Stromal cell of bone marrow (primary cell): ENCODE measurements around the gene LRP1B.

Experiments used
- DNase-seq: peaks from one replicate; pipeline ENCODE4 v3.0.0-alpha.2; 2012; ENCODE audit warnings: low read depth

Gene LRP1B

GRCh38 chr2:141767691-141768090, 363.1 kb downstream of the LRP1B start:
- DNase-seq: no peak

DNA sequence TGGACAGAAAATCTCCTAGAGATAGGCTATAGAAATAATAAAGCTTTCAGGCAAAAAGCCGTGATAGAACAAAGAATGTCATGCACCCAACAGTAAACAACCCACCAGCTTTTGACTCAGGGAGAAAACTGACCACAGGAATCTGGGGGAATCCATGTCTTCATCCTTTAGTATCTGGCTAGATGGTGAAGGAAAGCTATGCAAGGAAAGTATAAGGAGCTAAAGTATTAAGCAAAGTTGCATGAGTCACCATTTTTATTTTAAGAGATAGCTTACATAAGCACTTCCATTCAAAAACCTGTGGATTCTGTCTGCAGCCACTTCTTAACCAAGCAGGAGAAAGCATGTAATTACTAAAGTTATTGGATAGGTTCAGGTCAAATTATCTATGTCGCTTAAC, 363.8 kb downstream of the LRP1B start:
- DNase-seq: no peak

- DNase-seq: no peak
Observed at GRCh38 chr2:141766225-141766624, 364.6 kb downstream of the LRP1B start.

- no peak for DNase-seq
Observed at GRCh38 chr2:141748616-141749015, 382.2 kb downstream of the LRP1B start.

DNA sequence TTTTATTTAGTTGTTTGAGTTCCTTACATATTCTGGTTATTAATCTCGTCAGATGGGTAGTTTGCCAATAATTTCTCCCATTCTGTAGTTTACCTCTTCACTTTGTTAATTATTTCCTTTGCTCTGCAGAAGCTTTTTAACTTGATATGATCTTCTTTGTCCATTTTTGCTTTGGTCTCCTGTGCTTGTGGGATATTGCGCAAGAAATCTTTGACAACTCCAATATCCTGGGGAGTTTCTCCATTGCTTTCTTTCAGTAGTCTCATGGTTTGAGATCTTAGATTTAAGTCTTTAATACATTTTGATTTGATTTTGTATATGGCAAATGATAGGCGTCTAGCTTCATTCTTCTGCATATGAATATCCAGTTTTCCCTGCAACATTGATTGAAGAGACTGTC, 389.2 kb downstream of the LRP1B start:
- no peak for DNase-seq

DNA sequence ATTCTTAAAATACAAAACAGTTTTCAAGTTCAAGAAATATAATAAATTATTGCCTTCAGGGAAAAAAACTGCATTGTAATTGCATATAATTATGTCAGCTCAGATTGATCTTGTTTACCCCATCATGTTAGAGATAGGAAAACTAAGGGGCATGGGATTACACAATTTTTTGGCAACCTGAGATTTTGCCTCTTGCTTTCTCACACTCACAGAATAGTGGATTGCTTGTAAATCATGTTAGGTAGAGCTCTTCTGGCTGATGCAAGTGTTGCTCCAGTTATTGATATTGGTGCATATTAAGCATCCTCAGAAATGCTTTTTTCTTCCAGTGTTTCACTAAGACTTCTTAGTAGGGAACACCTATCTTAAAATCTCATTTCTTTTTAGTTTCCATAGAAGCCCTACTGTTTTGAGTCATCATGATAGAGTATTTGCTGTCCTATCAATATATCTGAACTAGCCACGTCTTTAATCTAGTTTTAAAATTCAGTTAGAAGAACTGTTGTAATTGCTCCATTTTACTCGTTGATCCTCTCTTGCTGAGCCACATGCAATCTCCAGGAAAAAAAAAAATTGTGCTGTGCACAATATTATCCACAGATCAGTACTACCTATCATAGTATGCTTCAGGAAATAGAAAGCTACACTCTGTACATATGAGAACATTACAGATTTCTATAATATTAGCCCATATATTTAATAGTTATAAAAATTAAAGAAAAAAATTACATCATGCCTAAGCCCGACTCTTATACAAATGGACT, 393.1 kb downstream of the LRP1B start:
- no peak for DNase-seq

GRCh38 chr2:141736466-141736865, 394.4 kb downstream of the LRP1B start:
- no peak for DNase-seq

GRCh38 chr2:141728886-141729285, 401.9 kb downstream of the LRP1B start:
- DNase-seq: no peak

DNA sequence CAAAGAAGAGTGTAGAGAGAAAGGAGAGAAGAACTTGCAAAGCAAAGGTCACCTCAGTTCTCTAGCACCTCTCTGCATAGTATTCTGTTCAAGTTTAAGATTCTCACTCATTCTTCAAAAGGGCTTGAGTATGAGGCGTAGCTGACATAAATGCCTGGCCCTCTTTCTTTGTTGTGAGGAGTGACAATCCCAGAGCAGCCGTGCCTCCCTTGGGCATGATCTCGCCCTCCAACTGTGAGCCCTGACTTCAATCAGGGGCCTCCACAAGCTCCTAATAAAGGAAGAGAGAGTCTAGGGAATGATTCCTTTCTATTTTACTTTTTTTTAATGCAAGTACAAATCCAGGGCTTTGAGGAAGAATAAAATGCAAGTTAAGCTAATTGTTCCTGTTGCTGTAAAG, 402.7 kb downstream of the LRP1B start:
- no peak for DNase-seq

DNA sequence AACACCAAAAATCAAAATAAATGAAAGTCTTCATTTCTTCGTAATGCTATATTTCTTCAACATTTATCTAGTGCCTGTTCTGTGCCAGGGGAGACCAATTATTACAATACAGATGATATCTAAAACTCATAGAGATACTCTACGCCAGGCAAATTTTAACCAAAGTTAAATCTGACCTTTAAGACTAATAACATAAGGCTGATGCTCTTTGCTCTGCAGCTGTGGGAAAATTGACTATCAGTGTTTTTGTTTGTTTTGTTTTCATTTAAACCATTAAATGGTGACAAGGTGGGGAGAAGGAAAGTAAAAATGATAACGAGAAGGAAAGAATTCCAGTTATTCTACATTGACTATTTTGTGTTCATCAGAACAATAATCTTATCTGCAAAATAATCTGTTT, 406.4 kb downstream of the LRP1B start:
- DNase-seq: no peak

GRCh38 chr2:141723814-141724213, 407.0 kb downstream of the LRP1B start:
- no peak for DNase-seq

DNA sequence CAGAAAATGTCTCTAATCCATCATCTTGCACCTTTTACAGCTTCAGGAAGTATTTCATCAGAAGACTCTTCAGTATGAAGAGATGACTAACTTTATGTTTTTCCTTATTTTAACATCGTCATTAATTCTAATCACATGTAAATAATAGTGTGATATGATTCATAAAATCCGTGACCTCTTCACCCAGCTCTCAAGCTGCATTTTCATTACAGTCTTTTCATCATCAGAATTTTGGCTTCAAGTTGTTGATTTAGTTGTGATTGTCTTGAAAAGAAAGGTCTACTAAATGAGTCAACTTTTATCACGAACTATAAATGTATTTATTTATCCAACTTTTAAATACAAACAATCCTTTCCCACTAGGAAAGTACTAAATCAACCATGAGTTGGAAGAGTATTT, 410.3 kb downstream of the LRP1B start:
- DNase-seq: no peak

- no peak for DNase-seq
Observed at GRCh38 chr2:141714496-141714895, 416.3 kb downstream of the LRP1B start.

DNA sequence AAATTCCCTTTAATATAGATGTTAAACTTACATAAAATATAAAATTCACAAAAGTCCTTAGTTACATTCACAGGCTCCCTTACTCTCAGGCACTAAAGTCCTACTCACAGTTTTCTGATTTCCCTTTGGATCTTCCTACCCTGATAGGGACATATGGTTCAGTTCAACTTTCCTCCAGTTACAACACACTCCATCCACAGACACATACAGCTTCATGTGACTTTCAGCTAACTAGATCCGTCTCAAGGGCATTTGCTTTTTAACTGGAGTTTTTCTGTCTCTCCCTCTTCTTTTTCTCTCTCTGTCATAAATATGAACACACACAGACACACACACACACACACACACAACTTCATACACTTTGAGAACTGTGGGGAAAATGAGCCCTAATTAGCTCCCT, 419.2 kb downstream of the LRP1B start:
- no peak for DNase-seq

- DNase-seq: no peak
Observed at GRCh38 chr2:141710589-141711239, 420.1 kb downstream of the LRP1B start.

- DNase-seq: no peak
Observed at GRCh38 chr2:141709756-141710155, 421.1 kb downstream of the LRP1B start.

DNA sequence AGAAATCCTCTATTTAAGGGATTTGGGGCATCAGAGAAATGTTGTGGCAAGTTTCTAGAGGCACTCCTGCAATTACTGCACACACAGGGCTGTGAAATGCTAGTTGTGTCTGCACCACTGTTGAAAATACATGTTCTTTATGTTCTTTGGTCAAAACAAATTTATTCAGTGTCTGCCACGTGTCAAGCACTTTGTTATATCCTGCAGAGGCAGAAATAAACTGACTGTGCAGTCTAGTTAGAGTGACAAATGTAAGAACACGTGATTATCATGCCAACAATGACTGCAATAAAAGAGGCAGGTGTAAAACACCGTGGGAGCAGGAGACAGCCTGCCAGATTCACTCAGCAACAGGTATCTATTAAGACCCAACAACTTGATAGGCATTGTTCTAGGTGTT, 423.3 kb downstream of the LRP1B start:
- no peak for DNase-seq

- DNase-seq: no peak
Observed at GRCh38 chr2:141704541-141704940, 426.3 kb downstream of the LRP1B start.

GRCh38 chr2:141703501-141703900, 427.3 kb downstream of the LRP1B start:
- no peak for DNase-seq

DNA sequence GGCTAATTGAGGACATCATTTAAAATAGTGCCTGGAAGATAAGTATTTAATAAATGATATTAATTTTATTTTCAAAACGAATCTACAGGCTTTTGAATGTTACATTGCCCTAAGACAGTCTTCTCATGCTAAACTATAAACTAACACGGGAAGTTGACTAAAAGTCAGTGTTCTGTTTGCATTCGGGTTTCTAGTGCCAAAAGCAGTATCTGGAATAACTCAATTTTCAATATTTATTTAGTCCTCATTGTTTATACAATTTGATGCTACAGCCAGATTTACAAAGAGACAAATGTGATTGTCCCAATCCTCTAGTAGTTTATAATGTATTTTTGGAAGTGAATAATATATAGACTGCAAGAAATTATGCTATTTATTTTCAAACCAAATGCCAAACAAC, 429.2 kb downstream of the LRP1B start:
- DNase-seq: no peak

DNA sequence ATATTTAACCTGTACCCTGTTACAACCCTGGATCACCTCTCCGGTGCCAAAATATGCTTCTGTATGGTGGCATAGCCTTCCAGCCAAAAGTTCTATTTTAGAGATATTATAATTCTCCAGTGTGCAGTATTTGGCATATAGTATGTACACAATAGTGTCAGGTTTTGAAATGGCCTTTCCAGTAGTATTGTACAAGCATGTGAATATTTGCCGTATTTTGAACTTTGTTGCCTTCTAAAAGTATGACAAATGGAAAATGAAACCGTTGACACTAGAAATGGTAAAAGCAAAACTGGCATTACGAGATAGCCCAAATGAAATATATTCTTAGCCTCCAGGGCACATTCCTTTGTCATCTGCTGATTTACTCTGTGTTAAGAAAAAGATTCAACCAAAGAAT, 431.2 kb downstream of the LRP1B start:
- DNase-seq: no peak

GRCh38 chr2:141698500-141698899, 432.3 kb downstream of the LRP1B start:
- DNase-seq: no peak

DNA sequence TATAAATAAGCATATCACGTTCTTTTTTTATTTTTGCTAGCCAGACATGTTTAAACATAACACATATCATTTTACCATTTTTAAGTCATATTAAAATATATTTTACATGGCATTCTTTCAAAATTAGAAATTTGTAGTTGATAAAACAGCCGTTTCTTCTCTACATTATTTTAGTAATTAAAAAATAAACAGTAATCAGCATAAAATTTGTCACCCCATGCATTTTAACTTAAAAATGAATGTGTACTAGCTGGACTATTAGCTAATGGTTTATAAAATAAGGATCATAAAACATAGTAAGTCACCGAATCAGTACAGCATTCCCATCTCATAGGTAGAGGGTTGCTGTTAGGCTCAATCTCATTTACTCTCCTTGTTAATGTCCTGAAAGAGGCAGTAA, 433.8 kb downstream of the LRP1B start:
- DNase-seq: no peak

- no peak for DNase-seq
Observed at GRCh38 chr2:141694180-141694579, 436.6 kb downstream of the LRP1B start.
